HAP-1 (cell line): ENCODE results near the gene HSPG2.

Experiments
- DNase-seq, 2 experiments: peaks; one replicate each; pipeline ENCODE4 v3.0.0-alpha.2; 2016 to 2020; ENCODE audit warnings: low spot score in 2 of 2
- H3K27me3 ChIP-seq: fragments of 250-450 bp; sonication (Bioruptor Pico); 2 replicates; pipeline ENCODE4 v1.5.1; 2020; ENCODE audit warnings: low read depth, mild to moderate bottlenecking, moderate library complexity
- H3K36me3 ChIP-seq: fragments of 250-450 bp; sonication (Bioruptor Pico); replicated peaks from 2 replicates; pipeline ENCODE4 v1.5.1; 2020; ENCODE audit warnings: mild to moderate bottlenecking
- H3K4me1 ChIP-seq: fragments of 250-450 bp; sonication (Bioruptor Pico); 2 replicates; pipeline ENCODE4 v1.5.1; 2020; ENCODE audit warnings: mild to moderate bottlenecking
- H3K4me3 ChIP-seq: fragments of 250-450 bp; sonication (Bioruptor Pico); 2 replicates; pipeline ENCODE4 v1.5.1; 2020; ENCODE audit warnings: mild to moderate bottlenecking, moderate library complexity
- H3K9me3 ChIP-seq: fragments of 250-450 bp; sonication (Bioruptor Pico); 2 replicates; pipeline ENCODE4 v1.5.1; 2020; ENCODE audit warnings: mild to moderate bottlenecking, moderate library complexity
- in situ Hi-C: fragments of 300-500 bp; cut with MboI; formaldehyde crosslinking; loops from 3 replicates; pipeline ENCODE4 v1.14.3; 2020; ENCODE audit warnings: low sequenced_read_pairs, inconsistent platforms, mixed read lengths

HSPG2 gene

DNA sequence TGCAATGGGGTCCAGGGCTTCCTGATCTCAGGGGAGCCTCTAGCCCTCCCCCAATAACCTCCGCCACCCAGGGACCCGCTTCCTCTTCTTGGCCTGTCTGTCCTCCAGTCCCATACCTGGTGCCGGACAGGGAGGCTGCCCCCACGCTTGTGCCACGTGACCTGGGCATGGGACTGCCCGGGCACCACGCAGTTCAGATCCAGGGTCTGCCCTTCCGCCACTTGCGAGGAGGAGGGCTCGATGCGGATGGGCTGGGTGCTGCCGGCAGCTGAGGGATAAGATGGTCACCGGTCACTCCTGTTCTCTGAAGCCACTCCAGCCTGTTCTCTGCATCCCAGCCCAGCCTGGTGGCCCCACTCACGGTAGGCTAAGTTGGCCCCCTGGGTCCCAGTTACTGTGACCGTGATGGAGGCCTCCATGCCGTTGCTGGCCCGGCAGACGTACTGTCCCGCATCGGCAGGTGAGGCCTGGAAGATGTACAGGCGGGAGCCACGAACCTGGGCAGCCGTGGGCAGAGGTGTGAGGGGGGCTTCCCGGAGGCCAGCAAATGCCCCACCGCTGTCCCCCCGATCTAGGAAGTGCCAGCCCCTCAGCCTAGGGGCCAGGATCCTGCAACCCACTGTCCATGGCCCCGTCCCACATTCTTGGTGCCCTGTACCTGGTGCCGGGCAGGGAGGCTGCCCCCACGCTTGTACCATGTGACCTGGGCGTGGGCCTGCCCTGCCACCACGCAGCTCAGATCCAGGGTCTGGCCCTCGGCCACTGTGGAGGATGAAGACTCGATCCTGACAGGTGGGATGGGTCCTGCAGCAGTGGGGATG lies 85.5 kb downstream of the HSPG2 start:
- DNase-seq = no peak
- H3K36me3 ChIP-seq = peaks cover 21% of the 10 kb centered on the region
- in situ Hi-C loops = no loop called here

DNA sequence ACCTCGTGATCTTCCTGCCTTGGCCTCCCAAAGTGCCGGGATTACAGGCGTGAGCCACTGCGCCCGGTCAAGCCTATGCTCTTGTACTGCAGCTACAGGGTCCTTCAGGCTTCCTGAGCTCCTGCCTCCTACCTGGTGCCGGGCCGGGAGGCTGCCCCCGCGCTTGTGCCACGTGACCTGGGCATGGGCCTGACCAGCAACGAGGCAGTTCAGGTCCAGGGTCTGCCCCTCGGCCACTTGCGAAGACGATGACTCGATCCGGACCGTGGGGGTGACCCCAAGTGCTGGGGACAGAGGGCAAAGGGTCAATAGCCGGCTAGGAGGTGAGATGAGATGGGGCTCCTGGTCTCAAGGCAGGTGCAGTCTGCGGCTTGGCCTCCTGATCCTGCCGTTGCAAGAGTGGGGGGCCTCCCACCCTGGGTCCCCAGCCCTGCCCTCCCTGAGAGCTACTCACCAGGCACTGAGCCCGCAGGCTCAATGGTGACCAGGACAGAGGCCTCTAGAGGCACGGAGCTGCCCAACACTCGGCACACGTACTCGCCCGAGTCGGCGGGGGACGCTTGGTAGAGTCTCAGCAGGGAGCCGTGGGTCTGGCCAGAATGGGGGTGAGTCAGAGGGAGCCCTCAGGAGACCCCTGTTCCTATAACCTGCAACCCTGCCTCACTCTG lies 87.1 kb downstream of the HSPG2 start:
- Histone ChIP-seq H3K4me1 (no peaks in the 10 kb centered on the region), H3K36me3 (peaks cover 28% of the 10 kb centered on the region), H3K9me3 (no peaks in the 10 kb centered on the region), H3K27me3 (no peaks in the 10 kb centered on the region), H3K4me3 (no peak overlapping the region)
- in situ Hi-C loops = no loop called here
- no peak for DNase-seq

More for the DNA sequence above, 85.5 kb downstream of the HSPG2 start:
- no peak overlapping the region for H3K4me3 ChIP-seq
- no peaks in the 10 kb centered on the region for H3K4me1 ChIP-seq
- no peaks in the 10 kb centered on the region for H3K27me3 ChIP-seq
- H3K9me3 ChIP-seq = no peaks in the 10 kb centered on the region

DNA sequence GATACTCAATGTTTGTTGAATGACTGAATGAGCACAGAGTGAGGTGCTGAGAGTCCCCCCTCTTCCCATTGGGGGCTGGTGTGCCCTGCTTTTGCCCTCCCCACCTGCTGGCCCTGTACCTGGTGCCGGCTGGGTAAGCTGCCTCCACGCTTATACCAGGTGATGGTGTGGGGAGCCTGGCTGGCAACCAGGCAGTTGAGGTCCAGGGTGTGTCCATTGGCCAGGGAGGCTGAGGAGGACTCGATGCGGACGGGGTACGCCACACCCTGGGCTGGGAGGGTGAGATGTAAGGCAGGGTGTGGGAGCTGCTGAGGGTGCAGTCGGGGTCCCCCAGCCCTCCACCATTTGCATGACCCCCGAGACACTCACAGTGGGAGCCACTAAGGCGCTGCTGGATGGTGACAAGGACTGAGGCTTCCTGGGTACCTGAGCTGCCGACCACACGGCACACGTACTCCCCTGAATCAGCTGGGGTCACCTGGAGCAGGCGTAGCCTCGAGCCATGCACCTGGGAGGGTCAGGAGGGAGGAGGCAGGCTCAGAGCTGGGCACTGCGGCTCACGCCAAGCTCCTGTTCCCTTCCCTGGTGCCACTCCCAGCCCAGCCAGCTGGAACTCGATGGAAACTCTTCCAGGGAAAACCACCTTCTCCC lies 88.5 kb downstream of the HSPG2 start:
- H3K4me1 ChIP-seq = no peaks in the 10 kb centered on the region
- H3K27me3 ChIP-seq = no peaks in the 10 kb centered on the region
- in situ Hi-C loops = no loop called here
- no peak for DNase-seq
- no peak overlapping the region for H3K4me3 ChIP-seq
- peaks cover 23% of the 10 kb centered on the region for H3K36me3 ChIP-seq
- no peaks in the 10 kb centered on the region for H3K9me3 ChIP-seq

DNA sequence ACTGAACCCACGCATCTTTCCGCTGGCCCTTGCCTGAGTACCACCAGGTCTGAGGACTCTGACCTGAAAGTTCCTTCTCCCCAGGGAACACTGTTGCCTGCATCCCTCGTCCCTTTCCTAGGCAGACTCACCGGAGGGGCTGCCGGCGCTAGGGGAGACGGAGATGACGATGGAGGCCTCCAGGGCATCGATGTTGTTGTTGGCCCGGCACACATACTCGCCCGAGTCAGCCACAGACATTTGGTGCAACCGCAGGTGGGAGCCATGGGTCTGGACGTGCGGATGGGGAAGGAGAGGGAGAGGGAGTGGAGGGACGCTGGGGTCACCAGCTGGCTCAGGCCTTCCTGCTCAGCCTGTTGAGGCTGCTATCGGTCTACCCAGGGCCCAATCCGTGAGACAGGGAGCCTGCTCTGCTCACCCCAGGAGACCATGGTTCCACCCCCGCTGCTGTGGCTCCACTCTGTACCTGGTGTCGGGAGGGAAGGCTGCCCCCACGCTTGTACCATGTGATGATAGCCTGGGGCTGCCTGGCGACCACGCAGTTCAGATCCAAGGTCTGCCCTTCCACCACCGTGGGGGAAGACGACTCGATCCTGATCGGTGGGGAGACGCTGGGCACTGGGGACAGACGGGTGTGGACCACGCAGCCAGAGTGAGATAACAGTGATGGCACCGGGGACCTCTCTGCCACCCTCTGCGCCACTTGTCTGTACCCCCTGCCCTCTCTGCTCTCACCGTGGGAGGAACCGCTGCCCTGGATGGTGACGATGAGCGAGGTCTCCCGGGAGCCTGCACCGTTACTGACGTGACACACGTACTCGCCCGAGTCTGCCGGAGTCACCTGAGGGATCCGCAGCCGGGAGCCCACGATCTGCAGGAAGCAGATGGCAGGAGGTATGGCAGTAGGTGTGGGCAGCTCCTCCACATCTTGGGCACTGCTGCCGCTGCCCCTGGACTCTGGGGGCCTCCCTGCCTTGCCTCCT lies 89.6 kb downstream of the HSPG2 start:
- in situ Hi-C loops = no loop called here
- Histone ChIP-seq H3K27me3 (no peaks in the 10 kb centered on the region), H3K4me3 (no peak overlapping the region), H3K36me3 (peaks cover 23% of the 10 kb centered on the region), H3K9me3 (no peaks in the 10 kb centered on the region), H3K4me1 (no peaks in the 10 kb centered on the region)
- no peak for DNase-seq

DNA sequence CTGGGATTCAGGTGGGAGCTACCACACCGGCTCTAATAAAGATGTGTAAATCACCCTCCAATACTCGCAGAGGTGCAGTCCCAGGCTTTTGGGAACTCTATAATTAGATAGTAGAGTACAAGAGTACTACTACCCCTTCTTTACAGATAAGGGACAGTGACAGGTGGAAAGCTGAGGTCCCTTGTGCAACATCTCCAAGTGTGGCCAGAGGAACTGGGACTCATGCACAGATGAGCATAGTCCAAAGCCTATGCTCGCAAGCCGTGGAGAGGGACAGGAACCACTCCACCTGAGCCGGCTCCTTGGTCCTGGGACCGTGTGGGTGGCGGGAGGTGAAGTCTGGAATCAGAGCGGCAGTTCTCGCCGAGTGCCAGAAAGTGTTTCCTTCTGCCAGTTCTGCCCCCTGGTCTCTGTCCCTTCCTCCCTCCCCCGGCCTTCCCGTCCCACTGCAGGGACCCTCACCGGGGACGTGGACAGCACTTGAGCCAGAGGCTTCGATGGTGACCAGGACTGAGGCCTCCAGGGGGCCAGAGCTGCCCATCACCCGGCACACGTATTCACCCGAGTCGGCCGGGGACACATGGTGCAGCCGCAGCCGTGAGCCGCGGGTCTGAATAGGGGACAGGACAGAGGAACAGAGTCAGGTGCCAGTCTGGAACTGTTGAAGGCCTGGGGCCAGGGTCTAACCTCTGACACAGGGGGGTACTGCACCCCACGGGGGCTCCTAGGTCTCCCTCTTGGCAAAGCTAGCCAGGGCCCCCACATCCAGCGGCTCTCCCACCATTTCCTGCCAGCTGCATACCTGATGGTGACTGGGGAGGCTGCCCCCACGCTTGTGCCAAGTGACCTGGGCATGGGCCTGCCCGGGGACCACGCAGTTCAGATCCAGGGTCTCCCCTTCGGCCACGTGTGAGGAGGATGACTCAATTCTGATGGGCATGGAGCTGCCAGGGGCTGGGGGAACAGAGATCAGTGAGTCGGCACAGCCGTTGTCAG lies 91.2 kb downstream of the HSPG2 start:
- Histone ChIP-seq H3K9me3 (no peaks in the 10 kb centered on the region), H3K4me1 (no peaks in the 10 kb centered on the region), H3K36me3 (peaks cover 18% of the 10 kb centered on the region), H3K4me3 (no peak overlapping the region), H3K27me3 (no peaks in the 10 kb centered on the region)
- in situ Hi-C loops = no loop called here
- DNase-seq = no peak

DNA sequence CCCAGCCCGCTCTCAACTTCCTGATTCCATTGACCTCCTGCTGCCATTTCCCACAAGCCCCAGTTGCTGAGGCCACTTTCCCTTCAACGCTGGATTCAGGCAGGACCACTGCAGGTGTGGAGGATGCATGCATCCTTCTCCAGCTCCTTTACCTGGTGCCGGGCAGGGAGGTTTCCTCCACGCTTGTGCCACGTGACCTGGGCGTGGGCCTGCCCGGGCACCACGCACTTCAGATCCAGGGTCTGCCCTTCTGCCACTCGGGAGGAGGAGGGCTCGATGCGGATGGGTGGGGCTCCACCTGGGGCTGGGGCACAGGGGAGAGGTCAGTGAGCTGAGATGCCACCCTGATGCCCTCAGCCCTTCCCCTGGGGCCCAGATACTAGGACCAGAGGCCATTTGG lies 93.1 kb downstream of the HSPG2 start:
- Histone ChIP-seq H3K4me1 (no peaks in the 10 kb centered on the region), H3K36me3 (peaks cover 22% of the 10 kb centered on the region), H3K4me3 (no peak overlapping the region), H3K27me3 (no peaks in the 10 kb centered on the region), H3K9me3 (no peaks in the 10 kb centered on the region)
- DNase-seq = no peak
- in situ Hi-C loops = no loop called here

DNA sequence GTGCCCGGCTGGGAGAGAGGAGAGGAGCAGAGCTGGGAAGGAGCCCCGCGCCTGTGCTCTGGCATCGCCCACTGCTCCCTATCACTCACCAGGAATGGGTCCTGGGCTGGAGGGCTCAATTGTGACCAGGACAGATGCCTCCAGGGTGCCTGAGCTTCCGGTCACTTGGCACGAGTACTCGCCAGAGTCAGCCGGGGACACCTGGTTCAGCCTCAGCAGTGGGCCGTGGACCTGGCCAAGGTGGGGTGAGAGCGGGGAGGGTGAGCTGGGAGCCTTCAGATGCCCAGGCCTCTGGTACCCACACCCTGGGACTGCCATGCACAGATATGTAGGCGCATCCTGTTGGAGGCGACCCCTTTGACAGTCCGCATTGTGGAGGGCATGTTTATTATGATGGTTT lies 93.9 kb downstream of the HSPG2 start:
- in situ Hi-C loops = no loop called here
- no peaks in the 10 kb centered on the region for H3K9me3 ChIP-seq
- no peaks in the 10 kb centered on the region for H3K4me1 ChIP-seq
- DNase-seq = no peak
- peaks cover 29% of the 10 kb centered on the region for H3K36me3 ChIP-seq
- no peaks in the 10 kb centered on the region for H3K27me3 ChIP-seq
- H3K4me3 ChIP-seq = no peak overlapping the region

DNA sequence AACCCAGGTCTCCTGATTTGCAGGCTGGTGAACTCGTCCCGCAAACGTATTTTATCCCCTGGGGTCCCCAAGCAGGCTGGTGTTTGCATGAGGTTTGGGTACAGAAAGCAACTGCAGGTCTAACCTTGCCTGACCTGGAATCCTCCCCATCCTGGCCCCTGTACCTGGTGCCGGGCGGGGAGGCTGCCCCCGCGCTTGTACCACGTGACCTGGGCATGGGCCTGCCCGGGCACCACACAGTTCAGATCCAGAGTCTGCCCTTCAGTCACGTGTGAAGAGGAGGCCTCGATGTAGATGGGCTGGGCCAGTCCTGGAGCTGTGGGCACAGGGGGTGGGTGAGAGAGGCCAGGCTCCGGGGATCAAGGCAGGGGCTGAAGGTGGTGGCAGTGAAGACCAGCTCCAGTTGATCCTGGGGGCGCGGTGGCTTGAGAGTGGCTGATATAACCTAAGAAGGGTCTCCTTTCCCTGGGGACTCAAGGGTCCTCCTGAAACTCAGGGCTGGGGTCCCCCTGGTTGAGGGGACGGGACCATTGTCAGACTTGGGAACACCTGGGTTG lies 94.4 kb downstream of the HSPG2 start:
- H3K4me3 ChIP-seq = no peak overlapping the region
- H3K36me3 ChIP-seq = peaks cover 26% of the 10 kb centered on the region
- in situ Hi-C loops = no loop called here
- no peaks in the 10 kb centered on the region for H3K9me3 ChIP-seq
- DNase-seq = no peak
- no peaks in the 10 kb centered on the region for H3K4me1 ChIP-seq
- H3K27me3 ChIP-seq = no peaks in the 10 kb centered on the region

DNA sequence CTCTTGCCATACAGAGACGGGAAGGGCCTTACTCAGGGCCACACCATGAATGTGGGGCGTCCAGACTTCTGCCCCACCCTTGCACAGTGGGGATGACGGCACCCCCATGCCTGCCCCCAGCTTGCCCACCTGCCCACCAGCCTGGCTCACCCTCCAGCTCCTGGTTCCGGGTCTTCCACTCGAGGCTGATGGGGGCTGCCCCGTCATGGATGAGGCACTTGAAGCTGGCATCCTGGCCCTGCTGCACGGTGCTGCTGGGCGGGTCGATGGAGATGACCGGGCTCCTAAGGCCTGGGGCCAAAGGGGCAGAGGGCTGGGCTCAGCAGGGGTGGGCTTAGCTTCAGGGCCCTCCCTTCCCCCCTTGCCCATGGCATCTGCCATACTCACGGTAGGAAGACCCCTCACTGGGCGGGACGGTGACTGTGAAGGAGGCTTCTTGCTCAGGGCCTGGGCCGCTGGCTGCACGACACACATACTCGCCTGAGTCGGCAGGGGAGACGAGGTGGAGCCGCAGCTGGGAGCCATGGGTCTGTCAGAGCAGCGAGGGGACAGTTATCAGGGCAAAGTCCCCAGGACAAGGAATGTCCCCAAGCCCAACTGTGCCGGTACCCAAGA lies 95.2 kb downstream of the HSPG2 start:
- Histone ChIP-seq H3K4me1 (no peaks in the 10 kb centered on the region), H3K9me3 (no peaks in the 10 kb centered on the region), H3K36me3 (peaks cover 26% of the 10 kb centered on the region), H3K4me3 (no peak overlapping the region), H3K27me3 (no peaks in the 10 kb centered on the region)
- in situ Hi-C loops = no loop called here
- DNase-seq = no peak

DNA sequence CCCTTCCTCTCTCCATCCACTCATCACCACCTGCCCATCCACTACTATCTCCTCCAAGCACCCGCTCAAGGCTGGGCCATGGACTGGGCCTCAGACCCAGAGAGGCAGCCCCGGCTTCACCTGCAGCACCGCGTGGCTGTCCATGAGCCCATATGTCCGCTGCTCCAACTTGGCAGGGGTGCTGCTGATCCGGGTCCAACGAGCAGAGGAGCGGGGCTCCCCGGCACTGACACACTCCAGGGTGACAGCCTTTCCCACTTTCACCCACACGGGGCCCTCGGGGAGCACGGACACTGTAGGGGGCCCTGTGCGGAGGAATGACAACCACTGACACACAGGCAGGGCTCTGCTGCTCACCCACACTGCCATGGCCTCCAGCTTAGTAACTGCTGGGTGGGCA lies 96.1 kb downstream of the HSPG2 start:
- in situ Hi-C loops = no loop called here
- no peak for DNase-seq
- Histone ChIP-seq H3K36me3 (peaks cover 28% of the 10 kb centered on the region), H3K9me3 (no peaks in the 10 kb centered on the region), H3K4me3 (no peak overlapping the region), H3K4me1 (no peaks in the 10 kb centered on the region), H3K27me3 (no peaks in the 10 kb centered on the region)

DNA sequence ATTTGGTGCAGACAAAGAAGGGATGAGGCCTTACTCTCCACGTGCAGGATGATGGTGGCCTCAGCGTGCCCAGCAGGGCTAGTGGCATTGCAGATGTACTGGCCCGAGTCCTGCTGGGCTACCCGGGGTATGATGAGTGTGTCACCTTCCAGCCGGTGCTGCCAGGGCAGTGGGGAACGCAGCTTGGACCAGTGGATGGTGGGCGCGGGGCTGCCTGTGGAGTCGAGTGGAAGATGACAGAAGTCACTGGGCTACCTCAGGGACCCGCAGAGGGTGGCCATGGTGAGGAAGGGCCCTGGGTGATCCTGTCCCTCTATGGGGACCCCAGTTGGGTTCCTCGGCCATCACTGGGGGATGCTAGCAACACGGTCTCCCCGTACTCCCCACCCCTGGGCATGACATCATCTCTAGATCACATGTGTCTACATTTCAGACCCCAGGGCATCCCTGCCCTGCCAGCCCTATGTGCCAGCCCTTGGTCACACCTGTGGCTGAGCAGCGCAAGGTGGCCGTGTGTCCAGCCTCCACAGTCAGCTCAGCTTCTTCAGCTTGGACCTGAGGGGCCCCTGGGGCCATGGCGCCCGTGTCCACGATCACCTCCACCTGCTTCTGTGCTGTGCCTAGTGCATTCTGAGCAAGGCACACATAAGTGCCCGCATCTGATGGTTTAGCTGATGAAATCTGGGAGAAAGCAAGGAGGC lies 97.6 kb downstream of the HSPG2 start:
- H3K36me3 ChIP-seq = peaks cover 37% of the 10 kb centered on the region
- no peaks in the 10 kb centered on the region for H3K27me3 ChIP-seq
- in situ Hi-C loops = no loop called here
- no peaks in the 10 kb centered on the region for H3K9me3 ChIP-seq
- H3K4me1 ChIP-seq = no peaks in the 10 kb centered on the region
- DNase-seq = no peak
- no peak overlapping the region for H3K4me3 ChIP-seq
